Upper lobe of right lung (tissue), 1 donor: Measurements from ENCODE around the gene VAMP7. TPM values are rescaled to one million over a fixed set of nuclear protein-coding genes. Genes with fewer than 3 reads are reported as not detected.
"Not testable (repeated sequence)": the region's sequence is repeated elsewhere in the genome, so short reads cannot be mapped to it uniquely, and the experiment has no call there.

ENCODE experiments used
- ATAC-seq: fragments of 200-7000 bp; cut with Tn5 transposase; one replicate; pipeline ENCODE4 v1.9.1; 2020; ENCODE audit warnings: mild to moderate bottlenecking, moderate library complexity
- DNase-seq: peaks from one replicate; pipeline ENCODE4 v3.0.0-alpha.2; 2020
- H3K27ac ChIP-seq: fragments of 200-600 bp; one replicate; pipeline ENCODE4 v1.8.0; 2022
- H3K27me3 ChIP-seq: fragments of 200-600 bp; one replicate; pipeline ENCODE4 v1.8.0; 2022; ENCODE audit warnings: mild to moderate bottlenecking
- H3K36me3 ChIP-seq: fragments of 200-600 bp; one replicate; pipeline ENCODE4 v1.8.0; 2022
- H3K4me1 ChIP-seq: fragments of 200-600 bp; one replicate; pipeline ENCODE4 v1.8.0; 2022
- H3K4me3 ChIP-seq: fragments of 200-600 bp; one replicate; pipeline ENCODE4 v1.8.0; 2022; ENCODE audit warnings: mild to moderate bottlenecking
- H3K9me3 ChIP-seq: fragments of 200-600 bp; one replicate; pipeline ENCODE4 v1.8.0; 2022
- CTCF ChIP-seq: fragments of 200-600 bp; IDR thresholded peaks from one replicate; pipeline ENCODE4 v1.8.0; 2022; ENCODE audit warnings: antibody characterized with exemption
- intact Hi-C: fragments of 100-400 bp; cut with DNase I; formaldehyde crosslinking; loops from one replicate; pipeline ENCODE4 v1.11.0; 2022
- total RNA-seq: library from RNA; stranded (reverse); fragmentation: NEBNext Ultra II Directional; extraction: Animal tissue kit (Norgen Biotek cat#: 25700); gene quantifications from one replicate; pipeline ENCODE4 v1.2.1, GENCODE V29; 2021
- donor health status: DM: no; HTN: yes; CAD: no; lungs with severe emphysema.

The VAMP7 gene
- total RNA-seq, 1 donor from 2014 or later: 27.1 TPM

DNA sequence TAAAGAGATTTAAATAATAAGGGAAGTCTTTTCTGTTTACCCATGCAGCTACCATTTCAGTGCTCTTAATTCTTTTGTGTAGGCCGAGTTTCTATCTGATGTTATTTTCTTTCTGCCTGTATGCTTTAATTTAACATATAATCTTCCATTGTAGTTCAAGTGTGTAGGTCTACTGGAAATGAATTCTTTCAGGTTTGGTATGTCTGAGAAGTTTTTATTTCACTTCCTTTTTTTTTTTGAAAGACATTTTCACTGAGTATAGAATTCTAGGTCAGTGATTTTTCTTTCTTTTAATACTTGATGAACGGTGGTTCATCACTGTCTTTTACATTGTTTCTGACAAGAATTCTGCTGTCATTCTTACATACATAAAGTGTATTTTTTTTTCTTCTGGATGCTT is 42.1 kb downstream of the VAMP7 start:
- intact Hi-C loops: no loop called here
- ATAC-seq (no peak), DNase-seq (no peak)
- H3K4me3 ChIP-seq: no peak overlapping the region
- no peak overlapping the region for H3K27ac ChIP-seq
- no peaks in the 10 kb centered on the region for H3K27me3 ChIP-seq
- H3K4me1 ChIP-seq: no peaks in the 10 kb centered on the region
- TF ChIP-seq CTCF: no peak
- no peaks in the 10 kb centered on the region for H3K9me3 ChIP-seq
- peaks cover 27% of the 10 kb centered on the region for H3K36me3 ChIP-seq

GRCh38 chrX:155930852-155931618 is 49.9 kb downstream of the VAMP7 start:
- intact Hi-C loops, H3K36me3 ChIP-seq, DNase-seq, H3K27me3 ChIP-seq, ATAC-seq, H3K4me1 ChIP-seq, H3K9me3 ChIP-seq, H3K27ac ChIP-seq, H3K4me3 ChIP-seq: not testable (repeated sequence)

DNA sequence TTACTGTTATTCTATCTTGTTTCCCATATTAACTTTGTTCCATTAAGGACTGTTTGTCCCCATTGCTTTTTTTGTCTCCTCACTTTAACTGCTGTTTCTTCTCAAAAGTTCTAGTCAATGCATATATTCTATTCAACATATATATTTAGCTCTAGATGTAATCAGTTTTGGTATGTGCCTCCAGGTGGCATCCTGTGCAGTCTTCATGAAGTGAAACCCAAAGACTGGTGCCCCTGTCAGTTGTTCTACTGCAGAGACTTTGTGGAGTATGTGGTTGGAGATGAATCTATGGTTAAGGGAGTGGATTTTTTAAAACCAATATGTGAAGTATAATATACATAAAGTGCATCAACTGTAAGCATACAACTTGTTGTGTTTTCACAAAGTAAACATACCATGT is 57.0 kb downstream of the VAMP7 start:
- ATAC-seq (no peak), DNase-seq (no peak)
- Histone ChIP-seq H3K9me3 (no peaks in the 10 kb centered on the region), H3K27ac (no peak overlapping the region), H3K36me3 (peaks cover 9% of the 10 kb centered on the region), H3K4me3 (no peak overlapping the region), H3K27me3 (no peaks in the 10 kb centered on the region), H3K4me1 (no peaks in the 10 kb centered on the region)
- no peak for TF ChIP-seq CTCF
- intact Hi-C loops: no loop called here

DNA sequence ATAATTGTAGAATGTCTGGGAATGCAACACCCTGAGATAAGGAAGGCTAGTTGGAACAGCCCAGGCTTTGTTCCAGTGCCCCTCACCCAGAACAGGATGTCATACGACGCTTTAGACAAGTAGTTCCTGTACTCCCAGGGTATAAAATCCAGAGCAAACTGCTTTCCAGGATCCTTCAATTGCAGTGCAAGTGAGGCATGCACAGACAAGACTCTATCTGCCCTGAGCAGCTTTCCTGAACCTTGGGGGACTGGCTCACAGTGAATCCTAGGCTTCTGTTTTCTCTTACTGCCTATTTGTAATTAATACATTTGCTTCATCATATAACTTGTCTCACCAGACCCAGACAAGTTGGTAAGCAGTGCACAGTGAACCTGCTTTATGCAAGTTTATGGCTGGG is 68.0 kb downstream of the VAMP7 start:
- H3K27ac ChIP-seq: no peak overlapping the region
- ATAC-seq (no peak), DNase-seq (no peak)
- H3K4me1 ChIP-seq: no peaks in the 10 kb centered on the region
- no peaks in the 10 kb centered on the region for H3K9me3 ChIP-seq
- H3K4me3 ChIP-seq: no peak overlapping the region
- TF ChIP-seq CTCF: no peak
- H3K27me3 ChIP-seq: no peaks in the 10 kb centered on the region
- intact Hi-C loops: no loop called here
- H3K36me3 ChIP-seq: no peaks in the 10 kb centered on the region

- no peaks in the 10 kb centered on the region for H3K4me1 ChIP-seq
- H3K9me3 ChIP-seq: no peaks in the 10 kb centered on the region
- intact Hi-C loops: no loop called here
- no peak overlapping the region for H3K27ac ChIP-seq
- TF ChIP-seq CTCF: no peak
- no peaks in the 10 kb centered on the region for H3K36me3 ChIP-seq
- H3K4me3 ChIP-seq: no peak overlapping the region
- H3K27me3 ChIP-seq: no peaks in the 10 kb centered on the region
- no peak for DNase-seq
- no peak for ATAC-seq
These were observed 70.2 kb downstream of the VAMP7 start for GRCh38 chrX:155951237-155951789.

DNA sequence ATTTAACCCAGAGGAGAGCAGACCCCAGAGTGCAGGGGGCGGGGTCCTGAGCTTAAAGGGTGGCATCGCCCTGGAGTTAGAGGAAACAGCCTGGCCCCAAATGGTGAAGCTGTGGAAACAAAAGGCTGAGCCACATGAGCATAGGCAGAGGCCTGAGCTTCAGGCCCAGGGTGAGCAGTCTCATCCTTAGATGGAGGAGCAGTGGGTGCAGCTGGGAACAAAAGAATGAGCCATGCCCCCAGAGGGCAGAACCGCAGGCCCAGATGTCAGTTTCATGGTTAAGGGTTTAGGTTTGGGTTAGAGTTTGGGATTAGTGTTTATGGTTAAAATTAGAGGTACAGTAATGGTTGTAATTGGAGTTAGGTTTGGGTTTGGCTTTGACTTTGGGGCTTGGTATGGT is 71.9 kb downstream of the VAMP7 start:
- no peak for DNase-seq
- Histone ChIP-seq H3K27ac (no peak overlapping the region), H3K4me3 (no peak overlapping the region), H3K27me3 (no peaks in the 10 kb centered on the region), H3K36me3 (no peaks in the 10 kb centered on the region), H3K4me1 (no peaks in the 10 kb centered on the region), H3K9me3 (no peaks in the 10 kb centered on the region)
- intact Hi-C loops: no loop called here
- ATAC-seq: no peak
- no peak for TF ChIP-seq CTCF
